ENCODE data around the gene OR6Y1.

OR6Y1 gene

DNA sequence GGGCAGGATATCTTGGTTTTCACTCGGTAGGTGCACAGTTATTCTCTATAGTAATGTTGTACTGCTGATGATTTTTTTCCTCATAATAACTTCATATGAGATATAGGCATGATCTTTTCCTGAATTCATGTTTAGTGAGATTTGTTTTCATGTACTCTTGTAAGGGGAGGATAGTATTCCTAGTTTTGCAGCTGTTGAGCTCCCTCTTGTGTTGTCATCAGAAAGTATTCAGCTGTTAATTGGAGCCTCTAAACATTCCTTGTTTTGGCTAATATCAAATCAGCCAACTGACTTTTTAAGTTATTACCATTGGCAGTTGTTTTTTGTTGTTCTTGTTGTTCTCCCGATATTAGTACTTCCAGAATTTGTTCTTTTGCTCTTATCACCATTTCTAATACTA, 57.8 kb downstream of the OR6Y1 start:
- peak in 1 of 2 experiments; percentile 40 for DNase-seq

DNA sequence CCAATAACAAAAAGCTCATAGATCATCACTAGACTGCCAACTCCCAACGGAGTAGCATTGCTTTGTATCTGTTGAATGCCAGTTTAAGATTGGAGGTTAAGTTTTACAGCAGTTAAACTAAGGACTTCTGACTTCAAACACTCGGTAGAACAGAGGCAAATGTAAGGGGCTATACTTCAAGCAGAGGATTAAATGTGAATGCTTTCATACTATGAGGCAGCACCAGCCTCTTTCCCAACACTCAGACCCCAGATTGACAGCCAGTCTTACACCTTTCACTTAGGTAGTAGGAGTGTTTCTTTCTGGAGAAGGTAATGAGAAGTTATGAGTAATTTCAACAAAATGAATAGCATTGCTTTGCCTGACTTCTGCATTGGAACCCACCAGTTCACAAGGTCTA, 59.4 kb downstream of the OR6Y1 start:
- no peak for DNase-seq
